Lower leg skin (tissue), 3 donors: ENCODE results near the gene TLK1.

ENCODE experiments used
- CTCF ChIP-seq, 3 donors: fragments of 450-650 bp; IDR thresholded peaks; one replicate each; pipeline ENCODE4 v1.5.1; 2016; ENCODE audit warnings: antibody characterized with exemption in 3 of 3, mild to moderate bottlenecking in 3 of 3, moderate library complexity in 2 of 3
- POLR2A ChIP-seq, 2 donors: fragments of 450-650 bp; IDR thresholded peaks; one replicate each; pipeline ENCODE4 v1.6.1; 2016 to 2017; ENCODE audit warnings: antibody characterized with exemption in 2 of 2, mild to moderate bottlenecking in 1 of 2, moderate library complexity in 1 of 2

GRCh38 chr2:171171808-171172207 lies 11.1 kb upstream of the TLK1 start:
- TF ChIP-seq CTCF (IDR thresholded peaks at IDR 0.05) = no peak
- no peak for TF ChIP-seq POLR2A (IDR thresholded peaks at IDR 0.05)
